ENCODE results near the gene DCP1B. TPM values are rescaled to one million over a fixed set of nuclear protein-coding genes. Genes with fewer than 3 reads are reported as not detected.

DCP1B gene
- total and polyA plus RNA-seq, 2 experiments from 2014 or later = 27.8 to 27.9 TPM

DNA sequence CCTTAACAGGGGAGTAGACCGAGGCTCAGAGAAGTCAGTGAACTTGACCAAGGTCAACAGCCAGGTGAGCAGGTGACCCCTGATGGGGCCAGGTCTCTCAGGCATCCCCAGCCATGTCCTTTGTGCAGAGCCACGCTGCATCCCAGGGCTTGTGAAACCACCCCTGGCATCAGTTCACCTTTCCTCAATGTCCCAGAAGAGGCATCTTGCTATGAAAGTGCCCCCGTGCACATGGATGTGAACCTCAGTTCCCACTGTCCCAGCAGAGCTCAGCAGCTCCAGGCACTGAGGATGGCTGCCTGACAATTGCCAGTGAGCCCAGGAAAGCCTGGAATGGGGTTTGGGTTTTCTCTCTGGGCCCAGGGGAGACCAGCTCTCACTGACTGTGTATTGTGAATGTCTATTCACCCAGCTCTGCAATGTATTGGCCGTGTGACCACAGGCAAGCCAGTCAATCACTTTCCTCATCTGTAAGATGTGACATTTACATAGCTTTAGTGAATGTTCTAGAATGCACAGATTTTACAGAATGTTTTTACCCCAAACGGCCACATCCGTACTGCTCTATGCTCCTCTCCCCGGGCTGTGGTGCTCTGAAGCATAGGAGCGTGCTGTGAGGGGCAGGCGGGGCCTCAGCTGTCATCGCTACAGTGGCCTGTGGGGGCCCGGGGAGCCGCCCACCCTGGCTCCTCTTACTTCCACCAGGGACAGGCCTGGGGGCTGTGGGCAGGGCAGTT is 90.7 kb downstream of the DCP1B start:
- no peaks in the 10 kb centered on the region for H3K9me3 ChIP-seq (ENCODE audit: low read depth)

DNA sequence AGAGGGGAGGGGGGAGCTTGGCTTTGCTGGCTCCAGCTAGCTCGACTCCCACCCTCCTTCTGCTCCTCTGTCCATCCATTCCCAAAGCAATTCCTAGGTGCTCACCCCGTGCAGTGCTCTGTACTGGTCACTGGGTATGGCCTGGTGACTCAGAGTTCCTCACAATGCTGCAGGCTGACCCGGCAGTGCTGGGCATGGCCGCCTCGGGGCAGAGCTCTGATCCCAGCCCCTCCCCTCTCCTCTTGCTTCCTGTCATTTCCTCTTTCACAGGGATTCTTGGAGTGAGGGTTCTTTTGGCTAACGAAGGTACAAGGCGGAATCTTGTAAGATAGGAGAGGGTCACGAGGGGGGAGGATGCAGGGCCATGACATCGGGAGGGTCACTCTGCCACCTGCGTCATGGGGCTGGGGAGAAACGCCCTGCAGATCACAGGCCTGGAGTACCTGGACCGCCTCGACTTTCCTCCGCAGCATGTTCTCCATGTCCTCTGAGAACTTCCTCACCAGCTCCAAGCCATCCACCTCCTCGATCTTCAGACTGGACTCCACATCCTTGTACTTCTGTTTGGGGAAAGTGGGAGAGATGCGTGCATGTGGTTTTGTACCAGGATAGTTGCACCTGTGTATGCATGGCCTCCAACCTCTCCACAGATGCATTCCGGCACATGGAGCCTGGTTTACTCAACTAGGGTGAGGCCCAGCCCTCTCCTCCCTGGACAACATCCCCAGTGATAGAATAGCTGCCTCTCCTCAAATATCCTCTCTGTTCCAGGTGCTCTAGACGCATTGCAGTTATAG is 91.5 kb downstream of the DCP1B start:
- no peaks in the 10 kb centered on the region for H3K27me3 ChIP-seq
- H3K36me3 ChIP-seq = no peaks in the 10 kb centered on the region
- peaks cover 22% of the 10 kb centered on the region for H3K4me1 ChIP-seq (ENCODE audit: low read depth)
- no peak overlapping the region for H3K27ac ChIP-seq
- no peaks in the 10 kb centered on the region for H3K9me3 ChIP-seq (ENCODE audit: low read depth)
- H3K4me3 ChIP-seq = no peak overlapping the region
- TF ChIP-seq, protein P1, sequence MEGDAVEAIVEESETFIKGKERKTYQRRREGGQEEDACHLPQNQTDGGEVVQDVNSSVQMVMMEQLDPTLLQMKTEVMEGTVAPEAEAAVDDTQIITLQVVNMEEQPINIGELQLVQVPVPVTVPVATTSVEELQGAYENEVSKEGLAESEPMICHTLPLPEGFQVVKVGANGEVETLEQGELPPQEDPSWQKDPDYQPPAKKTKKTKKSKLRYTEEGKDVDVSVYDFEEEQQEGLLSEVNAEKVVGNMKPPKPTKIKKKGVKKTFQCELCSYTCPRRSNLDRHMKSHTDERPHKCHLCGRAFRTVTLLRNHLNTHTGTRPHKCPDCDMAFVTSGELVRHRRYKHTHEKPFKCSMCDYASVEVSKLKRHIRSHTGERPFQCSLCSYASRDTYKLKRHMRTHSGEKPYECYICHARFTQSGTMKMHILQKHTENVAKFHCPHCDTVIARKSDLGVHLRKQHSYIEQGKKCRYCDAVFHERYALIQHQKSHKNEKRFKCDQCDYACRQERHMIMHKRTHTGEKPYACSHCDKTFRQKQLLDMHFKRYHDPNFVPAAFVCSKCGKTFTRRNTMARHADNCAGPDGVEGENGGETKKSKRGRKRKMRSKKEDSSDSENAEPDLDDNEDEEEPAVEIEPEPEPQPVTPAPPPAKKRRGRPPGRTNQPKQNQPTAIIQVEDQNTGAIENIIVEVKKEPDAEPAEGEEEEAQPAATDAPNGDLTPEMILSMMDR (IDR thresholded peaks at IDR 0.05; ENCODE audit: low read depth, low read length) = no peak
- DNase-seq (ENCODE audit: low read depth in 1 of 2, low spot score in 1 of 2) = no peak

More for the DNA sequence above, 90.7 kb downstream of the DCP1B start:
- no peaks in the 10 kb centered on the region for H3K36me3 ChIP-seq
- H3K4me1 ChIP-seq (ENCODE audit: low read depth) = peaks cover 29% of the 10 kb centered on the region
- TF ChIP-seq, protein P1 (IDR thresholded peaks at IDR 0.05; ENCODE audit: low read depth, low read length) = no peak
- no peak overlapping the region for H3K4me3 ChIP-seq
- H3K27me3 ChIP-seq = no peaks in the 10 kb centered on the region
- no peak overlapping the region for H3K27ac ChIP-seq
- DNase-seq (ENCODE audit: low read depth in 1 of 2, low spot score in 1 of 2) = peak in 1 of 2 donors; percentile 37

DNA sequence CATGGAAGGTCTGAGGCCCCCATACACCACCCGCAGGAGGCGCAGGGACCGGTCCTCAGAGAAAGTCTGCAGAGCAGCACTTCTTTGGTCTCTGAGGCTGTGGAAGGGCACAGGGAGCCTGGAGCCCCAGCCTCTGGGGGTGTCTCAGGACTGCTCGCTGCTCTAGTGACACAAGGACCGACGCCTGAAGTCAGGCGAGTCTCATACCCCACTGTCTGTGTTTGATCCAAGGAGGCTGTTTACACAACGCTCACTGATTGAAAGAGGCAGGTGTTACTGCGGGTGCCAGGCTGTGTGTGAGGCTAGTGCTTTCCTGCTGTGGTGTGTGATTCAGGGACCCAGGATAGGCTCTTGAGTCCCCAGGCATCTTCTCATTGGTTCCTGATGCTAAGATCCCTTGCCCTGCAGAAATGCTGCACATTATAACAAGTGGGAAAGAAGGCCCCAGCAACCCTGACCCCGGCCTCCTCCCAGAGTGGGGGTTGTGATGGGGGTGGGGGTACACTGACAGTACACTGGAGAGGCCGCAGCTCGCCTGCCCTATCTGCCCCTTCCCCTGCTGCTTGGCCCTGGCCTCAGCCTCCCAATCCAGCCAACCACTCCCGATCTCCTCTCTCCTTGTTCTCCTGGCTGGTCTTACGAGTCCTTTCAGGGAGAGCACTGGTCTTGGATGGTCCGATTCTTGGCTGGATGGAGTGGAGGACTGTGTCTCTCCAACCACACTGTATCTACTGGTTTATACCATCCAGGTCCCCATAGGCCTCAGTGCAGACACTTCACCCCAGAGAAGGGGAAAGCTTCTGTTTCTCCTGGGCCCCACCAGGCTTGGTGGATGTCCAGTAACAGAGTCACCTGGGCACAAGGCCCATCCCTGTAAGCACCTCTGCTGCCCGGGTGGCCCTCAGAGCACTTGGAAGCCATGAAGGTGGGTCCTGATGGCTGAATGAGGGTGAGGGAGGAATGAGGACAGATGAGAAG is 92.4 kb downstream of the DCP1B start:
- Histone ChIP-seq H3K27ac (no peak overlapping the region), H3K9me3 (ENCODE audit: low read depth) (no peaks in the 10 kb centered on the region), H3K4me3 (no peak overlapping the region), H3K4me1 (ENCODE audit: low read depth) (peaks cover 18% of the 10 kb centered on the region), H3K36me3 (no peaks in the 10 kb centered on the region), H3K27me3 (no peaks in the 10 kb centered on the region)
- DNase-seq (ENCODE audit: low read depth in 1 of 2, low spot score in 1 of 2) = no peak
- TF ChIP-seq, protein P1 (IDR thresholded peaks at IDR 0.05; ENCODE audit: low read depth, low read length) = no peak

DNA sequence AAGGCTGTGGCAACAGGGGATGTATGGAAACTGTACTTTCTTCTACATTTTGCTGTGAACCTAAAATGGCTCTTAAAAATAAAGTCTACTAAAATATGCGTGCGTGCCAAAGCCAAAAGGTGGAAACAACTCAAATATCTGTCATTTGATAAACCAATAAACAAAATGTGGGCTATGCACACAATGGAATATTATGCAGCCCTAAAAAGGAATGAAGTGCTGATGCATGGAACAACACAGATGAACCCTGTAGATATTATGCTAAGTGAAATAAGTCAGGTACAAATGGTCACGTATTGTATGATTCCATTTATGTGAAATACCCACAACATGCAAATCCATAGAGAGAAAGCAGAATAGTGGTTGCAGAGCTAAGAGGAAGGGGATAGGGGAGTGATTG is 93.8 kb downstream of the DCP1B start:
- Histone ChIP-seq H3K4me1 (ENCODE audit: low read depth) (peaks cover 4% of the 10 kb centered on the region), H3K9me3 (ENCODE audit: low read depth) (no peaks in the 10 kb centered on the region), H3K27ac (no peak overlapping the region), H3K27me3 (no peaks in the 10 kb centered on the region), H3K36me3 (no peaks in the 10 kb centered on the region), H3K4me3 (no peak overlapping the region)
- DNase-seq (ENCODE audit: low read depth in 1 of 2, low spot score in 1 of 2) = no peak
- TF ChIP-seq, protein P1 (IDR thresholded peaks at IDR 0.05; ENCODE audit: low read depth, low read length) = no peak

DNA sequence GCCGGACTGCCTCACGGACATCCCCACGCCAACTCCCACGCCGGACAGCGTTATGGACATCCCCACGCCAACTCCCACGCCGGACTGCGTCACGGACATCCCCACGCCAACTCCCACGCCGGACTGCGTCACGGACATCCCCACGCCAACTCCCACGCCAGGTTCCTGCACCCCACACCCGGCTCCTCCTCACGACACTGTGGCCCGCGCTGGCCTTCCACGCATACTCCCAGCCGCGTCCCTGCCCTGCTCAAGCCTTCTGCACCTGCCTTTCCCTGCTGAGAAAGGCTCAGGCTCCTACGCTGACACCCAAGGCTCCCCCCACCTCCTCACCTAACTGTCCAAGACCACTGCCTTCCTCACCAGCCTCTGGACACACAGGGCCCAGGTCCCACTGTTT is 95.5 kb downstream of the DCP1B start:
- TF ChIP-seq, protein P1 (IDR thresholded peaks at IDR 0.05; ENCODE audit: low read depth, low read length) = no peak
- Histone ChIP-seq H3K27ac (no peak overlapping the region), H3K36me3 (no peaks in the 10 kb centered on the region), H3K27me3 (no peaks in the 10 kb centered on the region), H3K4me1 (ENCODE audit: low read depth) (no peaks in the 10 kb centered on the region), H3K9me3 (ENCODE audit: low read depth) (no peaks in the 10 kb centered on the region), H3K4me3 (no peak overlapping the region)
- DNase-seq (ENCODE audit: low read depth in 1 of 2, low spot score in 1 of 2) = no peak
